ENCODE results near the gene ZNF460.

ZNF460 gene

GRCh38 chr19:57280165-57280961 lies at the start of gene ZNF460:
Gene ZNF460 (plus strand): TSS chr19:57280485. CDS start chr19:57280807, 322 bp downstream.
- Mint-ChIP-seq H3K4me1 (peaks cover 17% of the 10 kb centered on the region), H3K27ac (no peak within 1 kb of the TSS), H3K27me3 (ENCODE audit: low read depth) (no peaks in the 10 kb centered on the region), H3K9me3 (no peaks in the 10 kb centered on the region), H3K36me3 (ENCODE audit: low read depth) (peaks cover 23% of the 10 kb centered on the region), H3K4me3 (no peak within 1 kb of the TSS)
- peak in 1 of 3 experiments; percentile 2 for TF ChIP-seq CTCF (IDR thresholded peaks at IDR 0.05; ENCODE audit: unreplicated experiment in 3 of 3)

- Mint-ChIP-seq H3K9me3 (no peaks in the 10 kb centered on the region), H3K27ac (no peak overlapping the region), H3K4me3 (no peak overlapping the region)
Observed at GRCh38 chr19:57231686-57232085, 48.6 kb upstream of the ZNF460 start.

GRCh38 chr19:57233207-57233606 lies 47.1 kb upstream of the ZNF460 start:
- TF ChIP-seq CTCF (IDR thresholded peaks at IDR 0.05; ENCODE audit: unreplicated experiment in 3 of 3): no peak
- no peaks in the 10 kb centered on the region for H3K36me3 Mint-ChIP-seq (ENCODE audit: low read depth)
- H3K4me3 Mint-ChIP-seq: no peak overlapping the region
- H3K27me3 Mint-ChIP-seq (ENCODE audit: low read depth): no peaks in the 10 kb centered on the region
- H3K27ac Mint-ChIP-seq: no peak overlapping the region
- H3K4me1 Mint-ChIP-seq: no peaks in the 10 kb centered on the region
- no peaks in the 10 kb centered on the region for H3K9me3 Mint-ChIP-seq

More at GRCh38 chr19:57231686-57232085, 48.6 kb upstream of the ZNF460 start:
- Mint-ChIP-seq H3K4me1 (no peaks in the 10 kb centered on the region), H3K36me3 (ENCODE audit: low read depth) (no peaks in the 10 kb centered on the region), H3K27me3 (ENCODE audit: low read depth) (no peaks in the 10 kb centered on the region)
- TF ChIP-seq CTCF (IDR thresholded peaks at IDR 0.05; ENCODE audit: unreplicated experiment in 3 of 3): no peak

GRCh38 chr19:57239982-57240310 lies 40.3 kb upstream of the ZNF460 start:
- H3K9me3 Mint-ChIP-seq: no peaks in the 10 kb centered on the region
- TF ChIP-seq CTCF (IDR thresholded peaks at IDR 0.05; ENCODE audit: unreplicated experiment in 3 of 3): no peak
- H3K27me3 Mint-ChIP-seq (ENCODE audit: low read depth): no peaks in the 10 kb centered on the region
- H3K27ac Mint-ChIP-seq: peak overlapping the region; percentile 98 to 100 (median 99)
- H3K4me1 Mint-ChIP-seq: peaks cover 16% of the 10 kb centered on the region
- peak overlapping the region; percentile 88 to 99 (median 98) for H3K4me3 Mint-ChIP-seq
- H3K36me3 Mint-ChIP-seq (ENCODE audit: low read depth): peaks cover 9% of the 10 kb centered on the region

GRCh38 chr19:57240311-57241090 lies 39.8 kb upstream of the ZNF460 start, which contains the start of gene ZNF805:
Gene ZNF805 (plus strand): TSS chr19:57240632. CDS start chr19:57240892, 260 bp downstream.
- Mint-ChIP-seq H3K27me3 (ENCODE audit: low read depth) (no peaks in the 10 kb centered on the region), H3K36me3 (ENCODE audit: low read depth) (peaks cover 12% of the 10 kb centered on the region), H3K4me1 (peaks cover 16% of the 10 kb centered on the region), H3K9me3 (no peaks in the 10 kb centered on the region), H3K4me3 (peak within 1 kb of the TSS; percentile 88 to 99 (median 98)), H3K27ac (peak within 1 kb of the TSS; percentile 98 to 100 (median 99))
- TF ChIP-seq CTCF (IDR thresholded peaks at IDR 0.05; ENCODE audit: unreplicated experiment in 3 of 3): no peak

Measured in nephron (organoid).